Measurements from ENCODE around the gene GRIP2.

Gene GRIP2

GRCh38 chr3:14506626-14507304, 33.4 kb downstream of the GRIP2 start:
- TF ChIP-seq GATA3 (IDR thresholded peaks at IDR 0.05; ENCODE audit: low read depth, low read length), result no peak
- TF ChIP-seq GATA2 (IDR thresholded peaks at IDR 0.05; ENCODE audit: low read depth, low read length), result no peak

- TF ChIP-seq GATA3 (IDR thresholded peaks at IDR 0.05; ENCODE audit: low read depth, low read length) (no peak), GATA2 (IDR thresholded peaks at IDR 0.05; ENCODE audit: low read depth, low read length) (no peak)
Measured at GRCh38 chr3:14505803-14506500, 34.2 kb downstream of the GRIP2 start.

DNA sequence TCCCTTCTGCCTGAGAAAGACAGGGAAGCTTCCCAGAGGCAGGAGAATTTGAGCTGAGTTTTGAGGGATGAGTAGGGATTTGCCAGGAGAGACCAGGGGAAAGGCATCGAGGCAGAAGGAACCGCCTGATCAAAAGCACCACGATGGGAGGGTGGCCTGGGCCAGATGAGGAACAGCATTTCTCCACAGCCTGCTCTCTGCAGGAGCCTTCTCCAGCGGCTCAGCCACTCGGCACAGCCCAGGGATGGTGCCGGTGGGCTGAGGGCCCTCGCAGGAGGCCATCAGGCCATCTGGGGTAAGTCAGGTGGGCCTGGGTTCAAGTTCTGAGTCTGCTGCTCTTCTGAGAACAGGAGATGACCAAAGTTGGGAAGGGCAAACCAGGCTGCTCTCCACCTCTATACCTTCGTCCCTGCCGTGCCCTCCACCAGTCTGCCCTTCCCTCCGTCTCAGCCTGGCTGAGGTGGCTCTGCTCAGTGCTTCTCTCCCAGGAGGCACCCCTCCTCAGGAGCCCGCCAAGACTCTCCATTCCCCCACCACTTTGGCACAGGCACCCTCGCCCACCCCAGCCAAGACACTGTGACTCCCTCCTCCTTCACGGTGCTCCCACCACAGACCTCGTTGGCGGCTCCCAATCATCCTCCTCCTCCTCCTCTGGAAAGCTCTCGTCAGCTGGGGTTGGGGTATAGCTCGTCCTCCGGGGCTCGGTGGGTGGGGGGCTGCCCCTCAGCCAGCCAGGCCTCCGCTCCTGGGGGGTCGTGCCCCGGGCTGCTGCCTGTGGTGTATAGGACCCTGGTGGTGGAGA, 34.9 kb downstream of the GRIP2 start:
- no peak for TF ChIP-seq GATA3 (IDR thresholded peaks at IDR 0.05; ENCODE audit: low read depth, low read length)
- no peak for TF ChIP-seq GATA2 (IDR thresholded peaks at IDR 0.05; ENCODE audit: low read depth, low read length)

DNA sequence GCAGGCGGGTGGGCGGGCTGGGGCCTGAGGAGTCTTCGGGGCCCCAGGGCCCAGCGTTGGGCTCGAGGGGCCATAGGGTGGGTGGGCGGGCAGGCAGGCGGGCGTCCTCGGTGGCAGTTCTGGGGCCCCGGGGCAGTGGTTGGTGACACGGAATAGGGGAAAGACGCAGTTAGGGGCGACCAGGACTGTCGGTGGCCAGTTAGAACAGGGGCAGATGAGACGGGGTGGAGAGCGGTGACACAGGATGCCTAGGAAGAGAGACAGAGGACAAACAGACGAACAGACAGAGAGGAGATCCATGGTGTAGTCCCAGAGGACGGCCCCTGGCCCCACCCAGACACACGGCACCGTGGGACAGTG, 36.5 kb downstream of the GRIP2 start:
- TF ChIP-seq GATA2 (IDR thresholded peaks at IDR 0.05; ENCODE audit: low read depth, low read length) (no peak), GATA3 (IDR thresholded peaks at IDR 0.05; ENCODE audit: low read depth, low read length) (no peak)

DNA sequence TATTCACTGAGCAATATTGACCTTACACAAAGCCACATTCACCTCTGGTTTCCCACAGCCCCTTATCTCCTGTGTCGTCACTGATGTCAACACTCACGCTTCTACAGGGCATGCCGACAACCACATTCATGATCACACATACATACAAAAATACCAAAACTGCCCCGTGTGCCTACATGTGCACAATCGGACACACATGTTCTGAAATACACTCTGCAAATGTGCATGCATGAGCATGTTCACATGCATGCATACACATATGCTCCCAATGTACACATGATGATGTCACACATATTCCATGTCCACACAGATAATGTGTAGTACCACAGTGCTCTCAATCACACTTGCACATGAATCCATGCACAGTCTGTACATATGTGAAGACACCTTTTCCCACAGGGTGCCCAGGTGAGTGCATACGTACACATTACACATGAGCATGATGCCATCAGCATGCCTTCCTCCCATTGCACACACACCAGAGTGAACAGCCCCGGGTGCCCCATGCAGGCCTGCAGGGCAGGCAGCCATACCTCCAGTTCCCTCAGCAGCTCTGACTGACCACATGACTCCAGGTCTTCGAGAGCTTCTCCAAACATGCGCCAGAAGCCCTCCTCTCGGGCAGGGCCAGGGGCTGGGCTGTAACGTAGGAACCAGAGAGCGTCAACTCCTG, 37.0 kb downstream of the GRIP2 start:
- TF ChIP-seq GATA2 (IDR thresholded peaks at IDR 0.05; ENCODE audit: low read depth, low read length) (no peak), GATA3 (IDR thresholded peaks at IDR 0.05; ENCODE audit: low read depth, low read length) (no peak)

DNA sequence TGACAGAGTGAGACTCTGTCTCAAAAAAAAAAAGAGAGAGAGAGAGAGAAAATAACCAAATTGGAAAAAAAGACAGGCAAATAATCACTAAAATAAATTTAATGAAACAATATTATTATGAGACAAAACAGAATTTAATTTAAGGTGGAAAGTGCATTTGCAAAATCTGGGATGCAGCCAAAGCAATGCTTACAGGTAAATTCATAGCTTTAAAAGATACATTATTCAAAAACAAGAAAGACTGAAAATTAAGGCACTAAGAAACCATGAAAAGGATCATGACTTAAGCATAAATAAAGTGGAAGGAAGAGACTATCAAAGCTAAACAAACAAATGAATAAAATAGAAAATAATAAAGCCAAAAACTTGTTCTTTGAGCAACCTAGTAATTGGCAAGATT, 37.7 kb downstream of the GRIP2 start:
- TF ChIP-seq GATA3 (IDR thresholded peaks at IDR 0.05; ENCODE audit: low read depth, low read length) (no peak), GATA2 (IDR thresholded peaks at IDR 0.05; ENCODE audit: low read depth, low read length) (no peak)

GRCh38 chr3:14497321-14497720, 42.8 kb downstream of the GRIP2 start:
- TF ChIP-seq GATA3 (IDR thresholded peaks at IDR 0.05; ENCODE audit: low read depth, low read length) (no peak), GATA2 (IDR thresholded peaks at IDR 0.05; ENCODE audit: low read depth, low read length) (no peak)

GRCh38 chr3:14496351-14496750, 43.8 kb downstream of the GRIP2 start:
- TF ChIP-seq GATA2 (IDR thresholded peaks at IDR 0.05; ENCODE audit: low read depth, low read length) (no peak), GATA3 (IDR thresholded peaks at IDR 0.05; ENCODE audit: low read depth, low read length) (no peak)

DNA sequence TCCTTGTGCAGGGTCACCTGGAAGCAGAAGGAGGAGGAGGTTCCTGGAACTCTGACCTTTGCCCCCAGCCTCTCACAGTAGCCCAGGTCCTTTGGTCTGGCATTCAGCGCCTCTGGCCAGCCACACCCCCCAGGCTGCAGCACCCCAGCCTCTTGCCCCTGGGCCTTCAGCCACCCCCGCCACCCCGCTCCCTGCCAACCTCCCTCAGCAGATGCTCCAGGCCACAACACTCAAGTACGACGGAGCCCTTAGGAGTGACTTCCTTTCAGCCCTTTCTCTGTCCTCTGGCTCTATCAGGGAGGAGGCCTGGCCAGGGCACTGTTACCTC, 45.2 kb downstream of the GRIP2 start:
- TF ChIP-seq GATA2 (IDR thresholded peaks at IDR 0.05; ENCODE audit: low read depth, low read length) (no peak), GATA3 (IDR thresholded peaks at IDR 0.05; ENCODE audit: low read depth, low read length) (no peak)

GRCh38 chr3:14494279-14494972, 45.7 kb downstream of the GRIP2 start:
- no peak for TF ChIP-seq GATA3 (IDR thresholded peaks at IDR 0.05; ENCODE audit: low read depth, low read length)
- TF ChIP-seq GATA2 (IDR thresholded peaks at IDR 0.05; ENCODE audit: low read depth, low read length), result no peak

DNA sequence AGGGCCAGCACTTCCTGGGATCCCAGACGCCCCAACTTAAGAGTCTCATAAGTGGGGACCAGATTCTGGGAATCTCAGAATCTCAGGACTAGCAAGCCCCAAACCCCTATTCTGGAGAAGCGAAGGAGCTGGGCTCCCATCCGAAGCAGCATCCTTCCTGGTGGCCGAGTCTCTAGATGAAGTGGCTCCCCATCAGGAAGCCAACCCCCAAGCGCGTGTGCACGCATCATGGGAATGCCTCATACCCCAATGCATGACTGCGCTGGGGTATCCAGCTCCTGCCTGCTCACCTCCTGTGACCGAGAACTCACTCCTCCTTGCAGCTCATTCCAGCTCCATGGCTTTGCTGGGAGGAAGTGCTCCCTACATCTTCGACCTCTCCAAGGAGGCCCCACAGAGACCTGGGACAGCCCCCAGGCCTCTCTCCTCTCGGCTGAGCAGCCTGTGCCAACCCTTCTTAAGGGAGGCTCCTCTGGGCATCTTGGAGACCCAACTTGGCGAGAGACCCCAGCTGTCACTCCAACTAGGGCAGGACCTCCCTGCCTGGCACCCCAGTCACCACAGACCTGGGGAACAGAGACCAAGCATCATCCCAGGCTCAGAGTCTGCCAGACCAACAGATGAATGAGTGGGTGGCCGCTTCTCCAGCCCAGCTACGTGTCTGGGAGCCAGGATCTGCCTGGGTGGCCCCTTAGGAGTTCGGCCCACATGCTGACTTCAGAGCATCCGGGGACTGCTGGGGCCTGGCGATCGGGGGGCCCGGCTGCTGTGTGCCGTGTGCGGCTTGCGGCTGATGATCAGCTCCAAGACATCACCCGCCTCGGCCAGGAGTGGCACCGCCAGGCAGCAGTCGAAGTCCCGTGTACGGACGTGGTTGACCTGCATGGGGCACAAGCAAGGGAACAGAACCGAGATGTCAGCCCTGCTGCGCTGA, 46.9 kb downstream of the GRIP2 start:
- TF ChIP-seq GATA2 (IDR thresholded peaks at IDR 0.05; ENCODE audit: low read depth, low read length) (no peak), GATA3 (IDR thresholded peaks at IDR 0.05; ENCODE audit: low read depth, low read length) (no peak)

- TF ChIP-seq GATA2 (IDR thresholded peaks at IDR 0.05; ENCODE audit: low read depth, low read length), result no peak
- TF ChIP-seq GATA3 (IDR thresholded peaks at IDR 0.05; ENCODE audit: low read depth, low read length), result no peak
Measured at GRCh38 chr3:14491396-14492190, 48.5 kb downstream of the GRIP2 start.
